DMS153 treated with DMSO at 0.1 percent for 48 hours (cell line): ENCODE results near the gene KLF7.

Experiments used
- DNase-seq: peaks from one replicate; lab custom pipeline; 2025; ENCODE audit not compliant: unreplicated experiment; lab: John Stamatoyannopoulos, UW

The KLF7 gene

GRCh38 chr2:207097278-207097677 is 68.5 kb downstream of the KLF7 start:
- no peak for DNase-seq

DNA sequence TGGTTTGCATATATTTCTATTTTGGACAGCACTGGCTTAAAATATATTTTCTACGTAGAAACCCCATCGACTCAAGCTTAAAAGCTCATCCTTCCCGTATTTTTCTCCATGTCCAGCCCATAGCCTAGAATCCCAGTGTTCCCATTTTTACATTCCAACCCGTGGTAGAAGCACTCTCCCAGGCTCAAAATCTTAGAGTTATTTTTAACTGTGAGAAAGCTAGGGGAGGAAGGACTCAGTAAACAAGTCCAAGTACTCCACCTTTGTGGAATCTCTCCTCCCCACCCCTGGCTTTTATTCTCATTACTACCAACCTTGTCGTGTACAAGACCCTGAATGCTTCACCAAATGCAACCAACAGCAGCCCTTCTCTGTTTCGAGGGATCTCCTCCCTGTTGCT is 69.8 kb downstream of the KLF7 start:
- DNase-seq: no peak

GRCh38 chr2:207093234-207093633 is 72.5 kb downstream of the KLF7 start:
- DNase-seq: no peak

GRCh38 chr2:207092818-207093217 is 72.9 kb downstream of the KLF7 start:
- no peak for DNase-seq

- DNase-seq: no peak
These were observed 73.8 kb downstream of the KLF7 start for GRCh38 chr2:207091928-207092327.

- DNase-seq: no peak
These were observed 74.6 kb downstream of the KLF7 start for GRCh38 chr2:207091176-207091575.

DNA sequence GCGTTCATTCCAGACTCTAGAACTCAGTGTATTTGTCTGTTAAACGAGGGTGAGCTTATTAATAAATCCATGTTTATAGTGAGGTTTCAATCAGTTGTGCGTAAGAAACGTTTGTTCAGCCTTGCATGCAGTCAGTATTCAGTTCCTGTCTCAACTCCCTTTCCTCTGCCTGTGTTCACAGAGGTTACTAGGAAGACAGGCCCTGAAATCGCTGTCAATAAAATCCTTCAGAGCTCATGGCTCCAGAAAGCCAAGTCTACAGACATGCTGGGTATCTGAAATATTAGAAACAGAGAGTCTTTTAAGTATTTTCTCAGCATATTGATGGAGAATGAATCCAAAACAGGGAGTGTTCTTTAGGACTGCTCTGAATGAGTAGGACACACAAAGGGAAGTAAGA is 75.4 kb downstream of the KLF7 start:
- DNase-seq: no peak

GRCh38 chr2:207088839-207089238 is 76.9 kb downstream of the KLF7 start:
- no peak for DNase-seq

DNA sequence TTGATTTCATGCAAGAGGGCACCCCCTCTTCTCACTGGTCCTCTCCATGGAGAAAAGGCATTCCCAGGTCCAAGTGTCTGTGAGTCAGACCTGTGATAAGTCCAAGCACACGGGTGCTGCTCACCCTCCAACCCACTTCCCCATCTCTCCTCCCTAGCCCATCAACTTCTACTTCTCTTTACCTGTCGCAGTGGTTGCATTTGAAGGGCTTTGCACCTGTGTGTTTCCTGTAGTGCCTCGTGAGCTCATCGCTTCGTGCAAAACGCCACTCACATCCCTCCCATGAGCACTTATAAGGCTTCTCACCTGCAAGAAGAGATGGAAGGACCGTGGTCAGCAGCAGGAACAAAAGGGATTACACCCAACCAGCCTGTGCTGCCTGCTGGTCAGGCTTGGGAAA is 77.5 kb downstream of the KLF7 start:
- no peak for DNase-seq

- DNase-seq: no peak
These were observed 78.5 kb downstream of the KLF7 start for GRCh38 chr2:207087046-207087902.

GRCh38 chr2:207086136-207086535 is 79.6 kb downstream of the KLF7 start:
- DNase-seq: no peak

GRCh38 chr2:207085110-207085509 is 80.6 kb downstream of the KLF7 start:
- DNase-seq: no peak

DNA sequence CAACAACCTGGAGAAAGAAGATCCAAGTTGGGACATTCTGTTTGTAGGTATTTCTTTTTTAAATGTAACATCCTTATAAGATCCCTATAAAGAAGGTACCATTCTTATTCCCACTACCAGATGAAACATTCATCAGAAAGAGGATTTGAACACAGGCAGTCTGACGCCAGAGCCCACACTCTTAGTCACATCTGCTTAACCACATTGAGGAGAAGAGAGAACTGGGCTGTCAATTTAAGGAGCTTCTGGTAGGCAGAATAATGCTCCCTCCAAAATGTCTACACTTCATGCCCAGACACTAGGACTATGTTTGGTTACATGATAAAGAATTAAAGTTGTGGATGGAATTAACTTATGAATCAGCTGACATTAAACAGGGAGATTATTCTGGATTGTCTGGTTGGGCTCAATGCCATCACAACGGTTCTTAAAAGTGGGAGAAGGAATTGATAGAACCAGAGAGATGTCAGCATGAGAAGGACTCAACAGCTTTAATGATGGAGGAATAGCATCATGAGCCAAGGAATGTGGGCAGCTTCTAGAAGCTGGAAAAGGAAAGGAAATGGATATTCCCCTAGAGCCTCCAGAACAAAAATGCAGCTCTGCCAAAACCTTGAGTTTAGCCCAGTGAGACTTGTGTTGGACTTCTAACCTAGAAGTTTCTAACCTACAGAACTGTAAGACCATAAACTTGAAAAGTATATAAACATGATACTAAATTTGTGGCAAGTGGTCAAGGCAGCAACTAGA is 82.2 kb downstream of the KLF7 start:
- DNase-seq: no peak

DNA sequence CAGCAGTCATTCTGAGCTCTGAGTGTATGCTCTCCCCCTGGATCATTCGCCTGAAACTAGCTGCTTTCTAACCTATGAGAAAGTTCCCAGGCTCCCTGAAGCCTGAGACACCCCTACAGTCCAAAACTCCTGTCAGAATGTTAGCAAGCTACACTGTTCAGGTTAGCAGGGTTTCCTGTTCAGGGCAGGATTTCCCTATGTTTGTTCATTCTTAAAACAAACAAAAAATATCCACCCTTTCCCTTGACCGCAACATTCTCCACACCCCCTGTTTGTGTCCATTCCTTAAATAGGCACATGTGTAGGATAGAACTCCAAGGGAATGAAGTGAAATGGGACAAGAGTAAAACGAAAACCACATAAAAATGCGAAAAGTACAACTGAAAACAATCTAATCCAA is 83.1 kb downstream of the KLF7 start:
- DNase-seq: no peak

GRCh38 chr2:207078186-207078798 is 87.5 kb downstream of the KLF7 start:
- no peak for DNase-seq

DNA sequence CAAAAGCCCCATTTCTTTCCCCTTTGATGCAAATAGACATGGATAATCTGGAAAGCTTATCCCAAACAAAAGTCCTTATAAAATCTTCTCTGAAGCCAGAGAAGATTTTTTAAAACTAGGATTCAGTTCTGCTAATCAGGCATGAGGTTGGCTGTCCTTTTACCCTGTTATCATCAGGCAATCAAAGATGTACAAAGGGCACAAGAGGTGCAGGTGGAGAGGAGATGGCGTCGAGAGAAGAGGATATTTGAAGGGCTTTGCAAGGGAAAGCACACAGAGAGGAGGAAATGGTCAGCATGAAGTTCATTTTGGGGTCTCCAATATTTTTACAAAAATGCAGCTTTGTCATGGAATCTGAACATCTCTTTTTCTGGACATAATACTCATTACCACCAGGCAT is 88.5 kb downstream of the KLF7 start:
- DNase-seq: no peak

DNA sequence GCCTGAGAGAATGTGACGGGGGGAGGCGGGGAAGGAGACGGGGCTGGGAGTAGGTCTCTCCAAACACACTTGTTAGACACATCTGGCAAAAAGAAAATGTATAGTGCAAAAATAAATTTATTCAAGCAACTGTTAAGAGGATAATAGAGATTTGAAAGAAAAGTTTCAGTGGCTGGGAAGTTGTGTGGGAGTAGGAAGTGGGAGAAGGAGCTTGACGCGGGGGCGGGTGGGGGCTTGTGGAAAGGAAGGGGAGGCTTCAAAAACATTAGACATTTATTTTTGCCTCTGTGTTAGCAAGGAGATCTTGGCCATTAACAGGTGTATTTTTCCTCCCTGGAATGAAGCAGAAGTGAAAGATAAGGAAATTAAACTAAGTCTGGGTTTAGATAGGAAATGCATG is 90.3 kb downstream of the KLF7 start:
- DNase-seq: no peak

GRCh38 chr2:207073801-207074678 is 91.7 kb downstream of the KLF7 start:
- DNase-seq: no peak

DNA sequence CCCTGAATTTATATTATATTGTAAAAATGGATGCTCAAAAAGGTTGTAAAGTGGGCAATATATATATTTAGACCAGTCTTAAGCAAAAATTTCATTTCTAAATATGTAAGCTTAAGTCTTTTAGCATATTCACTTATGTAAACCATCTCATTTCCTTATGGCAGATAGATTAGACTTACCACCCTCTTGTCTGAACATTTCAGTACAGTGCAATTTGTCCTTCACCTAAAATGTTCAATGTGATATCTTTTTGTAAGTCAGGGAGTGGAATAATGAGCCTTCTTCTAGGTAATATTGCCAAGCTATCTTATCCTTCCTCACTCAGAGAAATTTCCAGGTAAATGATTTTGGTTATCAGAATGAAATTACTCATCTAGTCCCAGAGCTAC is 92.3 kb downstream of the KLF7 start:
- no peak for DNase-seq

GRCh38 chr2:207072571-207072970 is 93.2 kb downstream of the KLF7 start:
- no peak for DNase-seq

- no peak for DNase-seq
These were observed 93.9 kb downstream of the KLF7 start for GRCh38 chr2:207071820-207072219.
